GM18868 (cell line): ENCODE data around the gene TMEM273.
"Not testable (repeated sequence)": the region's sequence is repeated elsewhere in the genome, so short reads cannot be mapped to it uniquely, and the experiment has no call there.

Experiments
- ATAC-seq: cut with Tn5 transposase; IDR thresholded peaks from one replicate; pipeline ENCODE4 v1.9.1; 2021; ENCODE audit warnings: mild to moderate bottlenecking, moderate library complexity; ENCODE audit not compliant: unreplicated experiment

TMEM273 gene

DNA sequence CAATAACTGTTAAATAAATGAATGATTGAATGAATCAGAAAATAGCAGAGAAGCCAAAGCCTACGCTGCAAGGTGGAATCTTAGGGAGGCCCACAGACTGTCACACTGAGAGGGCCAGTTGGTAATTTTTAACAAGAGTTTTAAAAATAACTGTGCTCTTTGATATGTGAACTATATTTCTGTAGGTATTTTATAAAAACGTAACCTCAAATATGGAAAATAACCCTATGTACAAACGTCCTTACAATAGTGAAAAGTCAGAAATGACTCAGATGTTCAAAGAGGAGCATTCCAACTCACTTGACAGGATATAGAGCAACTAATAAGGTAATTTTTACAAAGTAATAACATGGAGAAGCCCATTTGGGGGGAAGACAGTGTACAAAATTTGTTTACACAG, 18.9 kb upstream of the TMEM273 start:
- ATAC-seq, result peak; percentile 81

DNA sequence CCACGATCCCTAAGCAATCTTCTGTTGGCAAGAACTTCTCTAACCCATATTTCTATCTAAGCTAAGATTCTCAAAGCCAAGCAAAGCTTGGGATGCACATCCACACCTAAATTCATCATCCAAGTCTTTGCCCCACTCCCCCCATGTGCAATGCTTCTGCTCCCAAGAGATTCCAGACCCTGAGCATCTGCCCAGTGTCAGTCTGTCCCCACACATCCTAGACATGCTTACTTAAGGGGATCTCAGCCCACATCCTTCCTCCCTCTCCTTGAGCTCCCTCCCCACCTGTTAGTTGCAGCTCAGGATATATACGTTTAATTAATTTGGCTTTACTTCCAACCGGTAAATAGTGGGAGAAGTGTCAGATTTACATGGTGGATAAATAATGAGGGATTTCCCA, 17.0 kb upstream of the TMEM273 start:
- ATAC-seq, result no peak

DNA sequence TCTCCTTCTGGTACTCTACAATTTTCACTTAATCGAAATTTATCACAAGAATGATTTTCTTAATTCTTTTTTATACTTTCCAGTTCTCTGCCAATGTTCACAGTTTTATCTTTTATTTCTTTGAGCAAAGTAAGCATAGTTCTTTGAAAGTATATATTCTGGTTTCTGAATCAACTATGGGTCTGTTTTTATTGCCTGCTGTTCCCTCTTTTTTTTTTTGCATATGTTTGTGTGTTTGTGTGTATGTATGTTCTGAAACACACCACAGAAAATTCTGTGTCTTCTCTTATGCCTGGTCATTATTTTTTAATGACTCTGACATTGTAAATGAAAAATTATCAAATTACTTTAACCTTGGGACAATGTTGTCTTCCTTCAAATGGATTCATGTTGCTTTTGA, 15.9 kb upstream of the TMEM273 start:
- no peak for ATAC-seq

DNA sequence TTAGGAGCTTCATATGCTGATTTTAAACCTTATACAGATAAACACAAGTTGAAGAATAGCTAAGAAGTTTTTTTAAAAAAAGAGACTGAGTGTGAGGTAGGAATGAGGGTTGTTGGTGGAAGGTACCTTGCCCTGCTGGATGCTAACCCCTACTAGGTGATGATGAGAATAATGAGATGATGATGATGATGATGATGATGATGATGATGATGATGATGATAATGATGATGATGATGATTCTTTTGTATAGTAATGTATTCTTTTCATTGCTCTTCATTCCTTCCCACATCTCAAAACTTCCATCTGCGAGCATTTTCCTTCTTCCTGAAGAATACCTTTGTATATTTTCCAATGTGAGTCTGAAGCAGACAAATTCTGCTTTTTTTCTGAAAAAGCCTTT, 14.1 kb upstream of the TMEM273 start:
- no peak for ATAC-seq

DNA sequence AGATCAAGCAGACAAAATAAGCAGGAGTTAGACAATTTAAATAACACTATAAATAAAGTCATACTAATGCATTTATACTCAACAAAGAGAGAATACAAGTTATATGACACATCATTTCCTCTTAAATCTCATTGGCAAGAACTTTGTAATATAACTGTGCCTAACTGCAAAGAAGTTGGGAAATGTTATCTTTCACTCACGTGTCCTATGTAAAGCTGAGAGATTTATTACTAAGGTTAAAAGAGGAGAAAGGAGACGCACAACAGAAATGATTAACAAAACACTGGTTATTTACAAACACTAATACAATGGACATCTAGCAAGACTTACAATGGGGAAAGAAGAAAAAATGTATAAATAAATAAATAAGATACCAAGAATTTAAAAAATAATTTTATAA, 12.7 kb upstream of the TMEM273 start:
- no peak for ATAC-seq

DNA sequence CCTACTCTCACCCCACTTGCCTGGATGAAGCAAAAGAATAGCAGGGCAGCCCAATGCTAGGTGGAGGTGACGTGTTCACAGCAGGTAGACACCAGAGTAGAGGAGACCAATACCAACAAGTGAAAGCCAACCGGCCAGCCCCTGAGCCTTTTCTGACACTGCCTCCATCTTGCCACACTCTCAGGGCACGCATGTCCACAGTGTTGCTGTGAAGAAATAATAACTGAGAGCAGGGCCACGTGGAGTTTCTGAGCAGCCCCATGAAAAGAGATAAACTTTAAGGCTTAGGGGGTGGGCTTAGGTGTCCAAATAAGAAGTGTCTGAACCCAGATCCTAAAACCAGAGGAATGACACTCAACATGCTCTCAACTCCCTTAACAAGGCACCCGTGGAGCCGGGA, 9.0 kb upstream of the TMEM273 start:
- ATAC-seq, result no peak

DNA sequence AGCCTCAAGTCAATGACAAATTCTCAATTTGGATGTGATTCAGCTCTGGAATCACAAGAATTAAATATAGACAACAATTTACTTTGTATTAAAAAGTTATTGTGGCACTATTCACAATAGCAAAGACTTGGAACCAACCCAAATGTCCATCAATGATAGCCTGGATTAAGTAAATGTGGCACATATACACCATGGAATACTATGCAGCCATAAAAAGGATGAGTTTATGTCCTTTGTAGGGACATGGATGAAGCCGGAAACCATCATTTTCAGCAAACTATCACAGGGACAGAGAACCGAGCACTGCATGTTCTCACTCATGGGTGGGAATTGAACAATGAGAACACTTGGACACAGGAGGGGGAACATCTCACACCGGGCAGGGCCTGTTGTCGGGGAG, 7.7 kb upstream of the TMEM273 start:
- ATAC-seq, result not testable (repeated sequence)

DNA sequence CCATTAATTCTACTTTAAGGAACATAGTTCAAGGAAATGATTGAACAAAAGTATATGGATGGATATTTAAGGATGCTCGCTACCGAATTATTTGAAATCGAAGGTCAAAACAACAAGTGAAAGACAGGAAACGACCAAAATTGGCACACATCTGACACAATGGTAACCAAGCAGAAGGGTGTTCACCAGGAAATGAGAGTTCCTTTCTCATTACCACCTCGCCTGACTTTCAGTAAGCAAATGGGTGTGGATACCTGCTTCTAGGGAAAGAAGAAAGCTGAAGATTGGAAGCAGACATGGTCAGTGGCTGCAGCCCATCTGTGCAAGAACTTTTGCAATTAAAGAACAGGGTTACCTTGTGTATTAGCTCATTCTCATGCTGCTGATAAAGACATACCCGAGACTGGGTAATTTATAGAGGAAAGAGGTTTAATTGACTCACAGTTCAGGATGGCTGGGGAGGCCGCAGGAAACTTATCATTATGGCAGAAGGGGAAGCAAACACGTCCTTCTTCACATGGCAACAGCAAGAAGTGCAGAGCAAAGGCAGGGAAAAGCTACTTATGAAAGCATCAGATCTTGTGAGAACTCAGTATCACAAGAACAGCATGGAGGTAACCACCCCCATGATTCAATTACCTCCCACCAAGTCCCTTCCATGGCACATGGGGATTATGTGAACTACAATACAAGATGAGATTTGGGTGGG, 6.2 kb upstream of the TMEM273 start:
- ATAC-seq, result no peak

DNA sequence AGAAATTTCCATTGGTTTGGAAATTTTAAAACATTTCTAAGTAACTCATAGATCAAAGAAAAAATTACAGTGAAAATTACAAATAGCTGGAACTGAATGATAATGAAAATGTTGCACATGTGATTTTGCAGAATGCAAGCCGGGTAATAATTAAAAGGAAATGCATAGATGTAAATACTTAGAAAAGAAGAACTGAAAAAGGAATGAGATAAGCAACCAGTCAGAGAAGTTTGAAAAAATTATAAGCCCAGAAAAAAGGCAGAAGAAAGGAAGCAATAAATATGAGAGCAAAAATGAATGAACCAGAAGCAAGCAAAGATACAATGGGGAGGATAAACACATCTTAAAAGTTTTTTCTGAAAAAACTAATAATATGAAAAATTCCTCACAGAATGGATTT, 3.2 kb upstream of the TMEM273 start:
- ATAC-seq, result no peak

DNA sequence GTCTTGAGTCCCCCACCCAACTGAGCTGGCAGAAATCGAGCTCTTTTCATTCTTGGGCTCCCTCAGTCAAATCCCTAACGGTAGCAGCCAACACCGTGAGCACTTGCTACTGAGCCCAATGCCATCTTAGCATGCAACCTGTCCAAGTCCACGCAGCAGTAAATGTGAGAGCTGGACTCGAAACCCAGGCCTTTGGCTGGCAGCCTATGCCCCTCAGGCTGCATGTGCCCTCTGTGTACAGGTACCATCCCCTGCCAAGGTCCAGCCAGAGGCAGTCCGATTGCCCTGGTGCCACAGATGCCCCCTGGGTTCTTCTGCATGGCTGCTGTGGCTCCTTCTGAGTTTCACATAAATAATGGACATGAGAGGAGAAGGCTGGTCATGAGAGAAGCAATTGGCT, 1.2 kb upstream of the TMEM273 start:
- ATAC-seq, result no peak

DNA sequence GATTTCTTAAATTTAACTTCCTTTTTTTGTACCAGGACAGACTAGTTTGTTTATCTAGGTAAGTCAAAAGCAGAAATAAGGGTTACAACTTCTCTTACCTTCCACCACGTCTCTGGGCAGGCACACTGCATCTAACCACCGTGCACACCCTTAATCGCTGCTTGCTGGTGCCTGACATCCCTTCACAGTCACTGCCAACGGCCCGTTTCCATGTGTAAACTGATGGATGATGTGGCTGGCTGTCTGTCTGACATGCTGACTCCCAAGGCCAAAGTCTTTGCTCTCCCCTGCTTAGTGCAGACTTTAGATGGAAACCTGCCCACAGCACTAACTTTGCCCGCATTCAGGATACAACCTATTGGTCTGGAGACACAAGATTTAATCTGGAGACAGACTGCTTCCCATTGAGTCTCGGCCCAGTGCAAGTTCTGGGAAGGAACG, 1.1 kb downstream of the TMEM273 start:
- ATAC-seq, result no peak

DNA sequence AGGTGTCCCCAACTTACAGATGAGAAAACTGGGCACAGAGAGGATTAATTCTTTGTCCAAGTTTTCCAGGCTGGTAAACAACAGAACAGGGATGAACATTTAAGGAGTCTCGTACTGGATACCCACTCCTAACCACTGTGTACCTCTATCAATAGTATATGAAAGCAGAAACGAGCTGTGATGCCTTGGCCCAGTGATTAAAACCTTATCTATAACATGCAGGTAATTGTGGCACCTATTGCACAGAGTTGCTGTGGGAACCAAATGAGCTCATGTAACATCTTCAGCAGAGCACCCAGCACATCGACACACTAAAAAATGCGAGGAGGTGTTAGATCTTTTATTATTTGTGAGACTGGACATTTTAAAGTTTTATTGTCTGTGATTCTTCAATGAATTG, 1.6 kb downstream of the TMEM273 start:
- no peak for ATAC-seq

DNA sequence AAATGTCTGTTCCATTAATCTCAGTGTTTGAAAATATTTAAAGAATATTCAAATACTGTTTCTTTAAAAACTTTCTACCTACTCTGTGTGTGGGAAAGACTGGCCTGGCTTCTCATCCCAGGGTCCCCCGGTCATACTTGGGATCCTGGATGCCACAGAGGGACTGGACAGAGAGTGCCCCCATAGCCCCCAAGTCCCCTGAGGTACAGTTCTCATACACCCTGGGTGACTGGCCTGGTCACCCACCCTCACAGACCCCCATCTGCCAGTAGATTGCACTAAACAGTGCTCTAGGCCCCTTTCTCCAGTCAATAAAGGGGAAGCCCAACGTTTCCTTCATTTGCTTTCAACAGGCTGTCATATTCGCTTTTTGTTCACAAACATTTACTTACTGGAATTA, 3.0 kb downstream of the TMEM273 start:
- ATAC-seq, result no peak

DNA sequence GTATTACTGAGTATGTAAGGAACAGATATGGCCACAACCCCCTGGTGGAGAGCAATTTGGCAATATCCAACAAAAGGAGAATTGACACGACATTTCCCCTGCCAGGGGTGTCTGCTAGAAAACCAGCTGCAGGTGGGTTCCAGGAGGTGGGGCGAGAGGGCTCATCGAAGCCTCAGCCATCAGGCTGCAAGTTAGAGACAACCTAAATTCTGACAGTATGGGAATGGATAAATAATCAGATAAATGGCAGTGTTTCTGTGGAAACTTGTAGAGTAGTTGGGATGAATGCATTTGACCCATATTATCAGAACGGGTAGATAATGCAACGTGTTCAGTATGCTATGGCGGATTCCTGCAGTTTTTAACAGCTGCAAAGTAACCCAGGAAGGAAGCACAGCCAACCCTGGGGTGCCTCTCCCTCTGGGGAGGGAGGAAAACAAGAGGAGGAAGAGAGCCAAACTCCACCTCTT, 3.5 kb downstream of the TMEM273 start:
- no peak for ATAC-seq

DNA sequence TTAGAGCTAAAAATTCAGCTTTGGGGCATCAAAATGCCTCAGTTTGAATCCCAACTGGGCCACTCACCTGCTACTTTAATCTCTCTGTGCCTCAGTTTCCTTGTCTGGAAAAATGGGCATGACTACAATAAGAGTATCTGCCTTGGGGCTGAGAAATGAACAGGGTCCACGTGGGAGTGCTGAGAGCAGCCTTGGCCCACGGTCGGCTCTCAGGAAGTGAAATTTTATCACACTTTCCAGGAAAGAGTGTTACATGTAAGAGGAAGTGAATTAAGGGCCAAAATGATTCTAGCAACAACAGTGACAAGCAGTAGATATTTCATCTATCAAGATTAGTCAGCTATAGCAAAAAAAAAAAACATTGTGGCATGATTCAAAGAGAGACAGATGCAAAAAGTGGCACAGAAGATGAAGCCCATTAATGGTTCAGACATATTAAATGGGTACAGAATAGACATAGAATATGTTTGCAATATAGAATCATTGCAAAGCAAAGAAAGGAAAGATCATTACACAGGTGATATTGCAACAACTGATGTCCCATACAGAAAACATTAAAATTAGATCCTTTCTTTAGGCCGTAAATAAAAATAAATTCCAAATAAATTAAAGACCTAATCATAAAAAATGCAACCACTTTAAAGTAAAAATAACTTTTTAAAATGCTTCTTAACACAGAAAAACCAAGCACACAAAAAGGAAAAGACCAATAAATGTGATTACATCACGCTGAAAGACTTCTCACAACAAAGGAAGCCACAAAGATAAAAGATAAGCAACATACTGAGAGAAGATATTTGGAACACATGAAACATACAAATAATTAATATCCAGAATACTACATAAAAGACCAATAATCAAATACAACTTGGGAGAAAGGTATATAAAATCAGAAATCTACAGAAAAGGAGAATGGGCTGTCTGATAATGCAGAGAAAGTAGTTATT, 4.3 kb downstream of the TMEM273 start:
- ATAC-seq, result no peak

DNA sequence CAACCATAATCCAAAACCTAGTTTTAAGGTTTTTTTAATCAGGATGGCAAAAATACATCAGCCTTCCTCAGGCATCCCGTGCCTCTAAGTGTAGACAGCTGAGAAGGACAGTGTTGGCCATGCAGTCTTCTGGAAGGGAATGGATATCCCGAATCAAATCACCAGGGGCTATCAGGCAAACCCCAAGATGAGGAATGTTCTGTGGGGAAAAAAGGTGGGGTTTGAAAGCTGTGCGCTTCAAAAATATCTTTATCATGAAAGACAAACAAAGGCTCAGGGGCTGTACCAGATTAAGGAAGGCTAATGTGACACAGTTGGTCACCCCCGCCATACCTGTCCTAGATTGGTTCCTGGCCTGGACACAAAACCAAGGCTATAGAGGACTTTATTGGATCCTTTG, 5.4 kb downstream of the TMEM273 start:
- ATAC-seq, result no peak

DNA sequence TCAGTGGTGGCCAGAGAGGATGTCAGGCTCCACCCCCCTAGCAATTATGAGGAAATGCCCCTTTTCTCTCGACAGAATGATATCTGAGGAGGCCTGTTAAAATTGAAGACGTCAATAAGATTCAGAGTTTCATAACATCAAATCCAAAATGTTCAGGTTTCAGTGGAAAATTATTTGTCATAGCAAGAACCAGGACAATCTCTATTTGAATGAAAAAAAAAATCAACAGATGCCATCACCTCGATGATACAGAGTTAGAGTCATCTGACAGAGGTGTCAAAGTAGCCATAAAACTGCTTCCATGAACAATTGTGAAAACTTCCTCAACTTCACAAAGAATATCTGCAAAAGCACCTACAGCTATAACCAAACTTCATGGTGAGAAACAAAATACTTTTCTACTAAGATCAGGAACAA, 7.7 kb downstream of the TMEM273 start:
- ATAC-seq, result peak; percentile 24

DNA sequence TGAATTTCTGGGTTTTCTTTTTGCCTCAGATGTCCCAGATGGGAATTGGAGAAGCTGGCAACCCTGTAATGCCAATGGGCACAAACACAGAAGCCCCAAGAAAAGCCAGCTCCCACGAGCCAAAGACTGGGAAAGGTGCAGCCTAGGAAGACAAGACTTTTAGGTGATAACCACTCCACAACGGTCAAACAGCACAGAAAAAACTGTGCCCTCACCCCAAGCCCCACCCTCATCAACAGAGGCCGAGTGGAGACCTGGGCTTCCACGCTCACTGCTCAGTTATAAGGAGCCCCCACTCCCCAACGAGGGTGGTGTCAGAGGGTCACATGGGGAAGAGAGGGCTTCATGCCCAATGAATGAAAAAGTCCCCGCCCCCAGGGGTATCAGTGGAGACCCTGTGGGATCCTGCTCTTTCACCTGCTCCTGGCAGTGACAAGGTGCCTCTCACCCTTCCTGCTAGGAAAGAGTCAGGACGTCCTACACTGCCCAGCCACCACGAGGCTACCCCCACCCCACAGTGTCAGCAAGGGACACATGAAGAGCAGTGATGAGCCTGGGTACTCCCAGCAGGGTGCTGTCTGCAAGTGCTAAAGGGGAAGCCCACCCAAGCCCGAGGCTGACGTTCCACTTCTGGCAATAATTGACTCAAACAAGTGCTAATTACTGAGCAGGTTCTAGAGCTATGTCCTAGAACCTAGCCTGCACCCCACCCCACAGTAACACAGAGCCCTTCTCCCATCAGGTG, 8.3 kb downstream of the TMEM273 start:
- peak; percentile 2 for ATAC-seq

DNA sequence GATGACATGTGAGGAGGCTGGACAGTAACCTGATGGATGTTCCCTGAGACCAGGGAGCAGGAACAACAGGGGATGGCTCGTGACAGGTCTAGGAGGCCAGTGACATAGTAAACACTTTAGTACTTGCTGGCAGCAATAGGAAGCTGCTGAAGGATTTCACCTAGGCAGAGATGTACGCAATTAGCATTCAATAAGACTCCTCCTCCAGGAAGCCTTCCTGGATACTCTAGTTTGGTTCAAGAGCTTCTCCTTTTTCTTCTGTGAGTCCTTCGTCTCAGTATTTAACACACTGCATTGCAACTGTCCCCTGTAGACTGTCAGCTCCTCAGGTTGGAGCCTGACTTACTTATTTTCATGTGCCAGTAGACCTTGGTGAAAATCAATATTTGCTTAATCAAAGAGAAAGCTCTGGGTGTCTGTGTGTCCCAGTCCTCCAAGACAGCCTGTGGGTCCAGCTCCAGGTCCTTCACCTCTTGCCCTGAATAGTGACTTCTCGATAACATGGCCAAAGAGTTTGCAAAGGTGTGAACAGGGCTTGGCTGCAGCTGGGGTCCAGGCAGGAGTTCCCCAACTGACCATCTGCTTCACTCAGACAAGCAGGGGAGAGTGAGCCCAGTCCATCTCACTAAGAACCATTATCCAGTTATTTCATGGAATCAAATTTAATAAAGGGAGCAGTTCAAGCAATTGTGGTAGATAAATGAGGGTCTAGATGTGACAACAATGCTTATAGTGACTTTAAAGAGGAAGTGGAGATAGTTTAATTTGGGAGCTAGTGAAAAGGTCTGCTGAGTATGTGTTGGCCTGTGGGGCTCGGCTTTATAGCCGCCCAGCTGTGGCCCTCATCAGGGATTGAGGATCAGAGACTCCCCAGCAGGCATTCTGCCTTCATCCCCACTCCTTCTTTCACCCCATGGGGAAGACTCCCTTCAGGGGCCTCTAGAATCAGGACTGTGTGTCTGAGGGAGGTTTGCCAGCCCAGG, 9.4 kb downstream of the TMEM273 start:
- no peak for ATAC-seq
